KG1 (cell line): ENCODE results near the gene KRT80.
"Not testable (repeated sequence)": the region's sequence is repeated elsewhere in the genome, so short reads cannot be mapped to it uniquely, and the experiment has no call there.

Source experiments
- DNase-seq: peaks from one replicate; lab custom pipeline; 2025; lab: John Stamatoyannopoulos, UW

KRT80 gene

DNA sequence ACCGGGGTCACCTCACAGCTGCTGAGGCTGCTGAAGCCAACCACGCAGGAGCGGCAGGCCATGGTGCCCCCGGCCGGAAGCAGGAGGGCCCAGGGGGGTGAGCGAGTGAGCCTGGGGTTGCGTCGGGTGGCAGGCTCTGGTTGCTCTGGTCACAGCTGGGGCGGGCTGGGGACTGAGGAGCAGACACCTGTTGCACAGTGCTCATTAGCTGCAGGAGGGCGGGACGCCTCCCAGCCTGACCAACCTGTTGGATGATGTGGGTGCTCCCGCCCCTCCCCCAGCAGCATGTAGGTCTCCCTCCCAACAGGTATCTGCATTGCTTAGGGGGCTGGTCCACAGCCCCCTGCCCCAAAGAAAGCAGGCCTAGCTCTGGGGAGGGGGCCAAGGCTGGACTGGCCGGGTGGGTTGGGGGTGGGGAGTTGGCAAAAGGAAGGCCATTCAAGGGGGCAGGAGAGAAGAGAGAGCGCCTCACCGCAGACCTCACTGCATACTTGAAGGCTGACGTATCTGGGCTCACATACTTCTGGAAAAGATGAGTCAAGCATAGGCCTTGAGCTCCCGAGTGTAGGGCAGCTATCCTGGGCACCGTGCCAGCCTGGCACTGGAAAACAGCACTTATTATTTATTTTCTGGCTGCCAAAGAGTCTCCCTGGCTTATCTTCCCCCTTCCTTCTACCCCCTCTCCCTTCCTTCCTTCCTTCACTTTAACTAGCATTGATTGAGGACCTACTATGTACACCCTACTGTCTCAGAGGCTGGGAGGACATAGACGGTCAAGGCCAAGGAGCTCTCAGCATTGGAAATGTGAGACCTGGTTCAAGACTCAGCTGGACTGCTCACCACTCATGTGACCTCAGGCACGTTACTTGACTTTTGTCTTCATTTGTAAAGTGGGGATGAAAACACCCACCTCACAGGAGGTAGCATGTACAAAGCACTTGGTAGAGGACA, at the start of gene KRT80:
KRT80 (minus strand) TSS at position 174 of the 951 bp plus-strand sequence; CDS start at position 62, 112 bp downstream.
- no peak for DNase-seq

DNA sequence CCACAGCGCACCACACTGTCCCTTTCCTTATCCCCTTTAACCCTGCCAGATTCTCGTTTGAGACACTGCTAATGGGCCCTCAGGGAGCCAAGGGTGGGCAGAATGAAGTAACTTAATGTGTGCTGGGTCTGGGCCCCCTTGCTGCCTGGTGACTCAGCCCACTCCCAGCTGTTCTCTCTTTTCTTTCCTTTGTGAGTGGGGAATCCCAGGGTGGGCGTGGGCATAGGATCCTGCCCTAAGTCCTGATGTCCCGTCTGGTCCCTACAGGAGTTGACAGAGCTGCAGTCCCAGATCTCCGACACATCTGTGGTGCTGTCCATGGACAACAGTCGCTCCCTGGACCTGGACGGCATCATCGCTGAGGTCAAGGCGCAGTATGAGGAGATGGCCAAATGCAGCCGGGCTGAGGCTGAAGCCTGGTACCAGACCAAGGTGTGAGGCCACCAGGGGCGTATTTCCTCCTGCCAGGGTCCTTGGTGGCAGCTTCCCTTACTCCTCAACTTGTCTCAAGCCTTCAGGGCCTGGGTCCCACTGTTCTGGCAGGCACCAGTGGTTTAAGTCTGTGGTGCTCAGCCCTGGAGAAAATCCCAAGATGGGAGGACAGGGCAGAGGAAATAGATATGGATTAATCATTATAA, 49.5 kb upstream of the KRT80 start:
- no peak for DNase-seq

DNA sequence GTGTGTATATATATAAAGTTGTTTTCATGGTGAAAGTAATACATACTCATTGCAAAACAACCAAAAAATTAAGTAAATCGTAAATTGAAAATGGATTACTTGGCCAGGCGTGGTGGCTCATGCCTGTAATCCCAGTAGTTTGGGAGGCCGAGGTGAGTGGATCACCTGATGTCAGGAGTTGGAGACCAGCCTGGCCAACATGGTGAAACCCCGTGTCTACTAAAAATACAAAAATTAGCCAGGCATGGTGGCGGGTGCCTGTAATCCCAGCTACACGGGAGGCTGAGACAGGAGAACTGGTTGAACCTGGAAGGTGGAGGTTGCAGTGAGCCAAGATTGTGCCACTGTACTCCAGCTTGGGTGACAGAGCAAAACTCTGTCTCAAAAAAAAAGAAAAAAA, 48.4 kb upstream of the KRT80 start:
- DNase-seq = not testable (repeated sequence)

DNA sequence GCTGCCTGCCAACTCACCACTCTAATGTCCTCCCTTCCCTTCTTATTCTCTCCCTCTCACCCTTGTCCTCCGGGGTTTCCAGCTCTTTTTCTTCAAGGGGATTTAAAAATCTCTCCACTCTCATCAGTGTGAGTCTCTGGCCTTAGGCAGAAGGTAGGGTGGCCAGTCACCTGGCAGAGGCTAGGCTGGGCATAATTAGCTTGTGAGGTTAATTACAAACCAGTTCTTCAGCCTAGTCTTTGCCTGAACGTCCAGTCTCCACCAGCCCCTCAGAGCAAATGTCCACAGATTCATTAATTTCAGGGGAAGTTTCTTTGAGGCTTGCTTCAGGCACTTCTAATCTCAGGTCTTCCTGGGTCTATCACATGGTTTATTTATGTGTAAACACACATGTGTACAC, 48.0 kb upstream of the KRT80 start:
- DNase-seq = no peak

DNA sequence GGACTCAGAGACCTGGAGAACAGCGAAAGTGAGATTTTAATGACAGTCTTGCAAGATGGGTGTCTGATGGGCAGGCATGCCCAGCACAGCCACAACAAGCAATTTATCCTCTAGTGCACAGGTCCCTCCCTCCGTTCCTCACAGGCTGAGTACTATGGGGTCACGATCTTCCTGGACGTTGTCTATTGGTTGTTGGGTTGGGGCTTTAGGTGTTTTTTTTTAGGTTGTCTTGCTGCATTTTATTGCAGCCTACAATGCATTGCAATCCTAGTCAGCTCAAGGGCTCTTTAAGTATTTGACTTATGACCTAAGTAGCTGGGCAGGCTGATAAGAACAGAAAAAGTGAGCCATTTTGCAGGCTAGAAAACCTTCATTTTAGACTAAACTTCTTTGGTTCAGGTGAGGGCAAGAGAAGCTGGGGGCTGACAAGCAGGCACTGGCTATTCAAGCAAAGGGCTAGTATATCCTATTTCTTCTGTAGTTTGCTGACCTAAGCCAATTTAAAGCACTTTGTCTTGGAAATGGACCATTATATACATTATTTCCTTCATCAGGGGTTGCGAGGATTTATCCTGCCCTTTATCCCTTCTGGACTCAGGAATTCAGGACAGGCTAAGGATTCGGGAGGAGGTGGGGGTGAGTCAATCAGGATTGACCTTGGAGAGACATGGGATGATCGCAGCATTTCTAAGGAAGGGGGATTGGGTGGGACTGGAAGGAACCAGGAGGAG, 47.3 kb upstream of the KRT80 start:
- DNase-seq = no peak

DNA sequence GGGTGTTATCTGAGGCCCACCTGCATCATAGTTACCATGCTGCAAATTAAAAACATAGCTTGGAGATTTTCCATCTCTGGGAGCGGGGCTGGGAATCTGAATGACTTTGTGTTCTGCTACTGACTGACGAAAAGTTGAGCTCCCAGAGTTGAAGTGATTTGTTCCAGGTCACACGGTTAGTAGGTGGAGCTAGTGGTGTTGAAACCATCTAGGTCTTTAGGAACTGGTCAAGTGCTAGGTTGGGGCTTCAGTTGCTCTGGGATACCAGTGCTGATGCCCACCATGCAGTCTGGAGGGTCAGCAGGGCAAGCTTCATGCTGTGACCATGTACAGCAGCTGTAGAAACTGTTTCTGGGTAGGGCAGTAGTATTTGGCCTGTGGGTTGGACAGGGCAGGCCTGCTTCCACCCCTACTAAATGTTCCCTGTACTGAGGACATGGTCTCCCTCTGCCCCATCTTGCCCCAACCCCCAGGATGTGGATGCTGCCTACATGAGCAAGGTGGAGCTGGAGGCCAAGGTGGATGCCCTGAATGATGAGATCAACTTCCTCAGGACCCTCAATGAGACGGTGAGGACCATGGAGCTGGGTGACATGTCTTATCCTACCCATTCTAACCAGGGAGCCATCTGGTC, 46.5 kb upstream of the KRT80 start:
- no peak for DNase-seq

DNA sequence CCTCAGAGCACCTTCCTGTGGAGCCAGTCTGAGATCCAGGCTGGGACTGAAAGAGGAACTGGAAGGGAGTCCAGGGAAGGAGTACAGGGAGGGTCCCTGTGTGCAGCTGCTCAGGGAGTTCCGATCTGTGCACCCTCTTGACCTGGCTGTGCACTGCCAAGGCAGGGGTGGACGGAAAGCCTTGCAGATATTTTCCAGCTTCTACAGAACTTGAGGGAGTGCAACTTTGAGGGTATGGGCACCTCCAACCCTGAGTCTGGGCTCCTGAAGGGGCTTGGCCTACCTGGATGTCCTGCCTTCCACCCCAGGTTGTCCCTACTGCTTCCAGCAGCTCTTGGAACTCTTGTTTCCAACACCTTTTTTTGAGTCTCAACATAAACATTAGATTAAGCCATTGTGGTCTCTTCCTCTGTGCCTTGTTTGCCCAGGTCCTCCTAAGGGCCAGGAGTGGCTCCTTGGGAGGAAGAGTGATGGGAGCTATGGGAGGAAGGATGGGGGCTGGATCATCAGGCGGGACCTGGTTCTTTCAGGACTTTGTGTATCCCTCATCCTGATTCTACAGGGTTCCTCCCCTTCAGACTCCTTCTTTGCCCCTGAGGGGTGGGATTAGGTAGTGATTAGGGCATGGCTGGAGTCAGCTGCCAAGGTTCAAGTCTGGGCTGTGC, 44.7 kb upstream of the KRT80 start:
- no peak for DNase-seq

DNA sequence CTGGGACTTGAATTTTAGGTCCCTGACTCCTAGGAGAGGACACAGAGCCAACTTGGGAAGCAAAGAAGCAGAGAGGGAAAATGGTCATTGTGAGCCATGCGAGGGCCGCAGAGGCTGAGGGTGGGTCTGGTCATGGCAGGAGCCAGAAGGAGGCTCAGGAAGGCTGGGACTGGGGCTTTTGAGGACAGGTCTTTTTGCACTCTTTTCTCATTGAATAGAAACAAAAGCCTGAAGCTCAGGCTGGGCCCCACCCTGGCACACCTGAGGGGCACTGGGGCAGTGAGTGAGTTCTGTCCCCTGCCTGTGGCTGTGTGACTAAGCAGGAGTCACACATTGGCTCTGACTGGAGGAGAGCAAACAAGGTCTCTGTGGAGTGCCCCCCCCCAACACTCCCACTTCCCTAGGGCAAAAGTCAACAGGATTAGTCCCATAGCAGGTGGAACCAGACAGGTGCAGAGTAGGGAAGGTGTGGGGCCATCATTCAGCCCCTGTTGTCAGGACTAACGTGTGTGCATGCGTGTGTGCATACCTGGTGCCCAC, 44.1 kb upstream of the KRT80 start:
- DNase-seq = no peak

DNA sequence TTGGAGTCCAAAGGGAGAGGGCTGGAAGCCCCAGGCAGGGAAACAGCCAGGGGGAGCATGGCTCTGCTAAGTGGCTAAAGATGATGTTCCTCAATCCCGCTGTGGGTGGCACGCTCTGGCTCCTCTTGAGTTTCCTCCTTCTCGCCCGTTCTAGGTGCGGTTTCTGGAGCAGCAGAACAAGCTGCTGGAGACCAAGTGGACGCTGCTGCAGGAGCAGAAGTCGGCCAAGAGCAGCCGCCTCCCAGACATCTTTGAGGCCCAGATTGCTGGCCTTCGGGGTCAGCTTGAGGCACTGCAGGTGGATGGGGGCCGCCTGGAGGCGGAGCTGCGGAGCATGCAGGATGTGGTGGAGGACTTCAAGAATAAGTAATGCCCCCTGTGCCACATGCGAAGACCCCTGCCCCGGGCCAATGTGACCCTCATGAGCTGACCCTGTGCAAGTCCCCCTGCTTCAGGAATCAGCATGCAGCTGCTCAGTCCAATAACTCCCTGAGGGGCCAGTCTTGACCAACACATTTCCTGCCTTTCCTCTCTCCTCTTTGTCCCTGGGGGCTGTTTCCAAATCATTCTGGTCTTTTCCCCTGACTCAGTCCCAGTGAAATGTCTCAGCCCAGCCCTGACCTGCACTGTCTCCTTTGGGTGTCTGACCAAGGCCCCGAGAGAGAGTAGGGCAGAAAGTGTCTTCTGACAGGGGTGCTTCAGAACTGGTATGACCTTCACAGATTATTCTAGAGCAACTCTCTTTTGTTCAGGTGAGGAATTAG, 43.4 kb upstream of the KRT80 start:
- DNase-seq = no peak

DNA sequence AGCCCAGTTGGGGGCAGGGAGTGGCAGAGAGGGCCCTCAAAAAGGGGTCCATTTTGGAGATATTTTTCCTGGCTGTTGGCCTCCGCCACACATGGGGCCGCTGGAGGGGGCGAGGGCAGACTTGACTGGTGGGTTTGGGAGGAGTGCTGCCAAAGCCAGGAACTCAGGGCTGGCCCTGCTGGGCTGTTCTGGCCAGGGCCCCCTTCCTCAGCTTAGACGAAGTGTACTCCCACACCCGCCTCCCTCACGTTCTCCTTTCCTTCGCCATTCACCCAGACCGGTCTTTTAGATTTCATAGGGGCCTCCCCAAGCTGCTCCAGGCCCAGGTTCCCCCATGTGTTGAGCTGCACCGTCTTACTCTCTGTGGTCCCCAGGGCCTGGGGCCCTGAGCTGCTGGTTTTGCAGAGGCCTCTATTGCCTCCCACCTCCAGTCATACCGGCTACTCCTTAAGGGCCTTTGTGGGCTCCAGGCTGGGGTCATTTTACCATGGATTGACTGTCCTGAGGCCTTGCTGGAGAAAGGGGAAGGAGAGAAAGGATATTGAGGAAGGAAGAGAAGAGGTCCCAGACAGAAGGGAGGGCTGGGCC, 42.5 kb upstream of the KRT80 start:
- no peak for DNase-seq

DNA sequence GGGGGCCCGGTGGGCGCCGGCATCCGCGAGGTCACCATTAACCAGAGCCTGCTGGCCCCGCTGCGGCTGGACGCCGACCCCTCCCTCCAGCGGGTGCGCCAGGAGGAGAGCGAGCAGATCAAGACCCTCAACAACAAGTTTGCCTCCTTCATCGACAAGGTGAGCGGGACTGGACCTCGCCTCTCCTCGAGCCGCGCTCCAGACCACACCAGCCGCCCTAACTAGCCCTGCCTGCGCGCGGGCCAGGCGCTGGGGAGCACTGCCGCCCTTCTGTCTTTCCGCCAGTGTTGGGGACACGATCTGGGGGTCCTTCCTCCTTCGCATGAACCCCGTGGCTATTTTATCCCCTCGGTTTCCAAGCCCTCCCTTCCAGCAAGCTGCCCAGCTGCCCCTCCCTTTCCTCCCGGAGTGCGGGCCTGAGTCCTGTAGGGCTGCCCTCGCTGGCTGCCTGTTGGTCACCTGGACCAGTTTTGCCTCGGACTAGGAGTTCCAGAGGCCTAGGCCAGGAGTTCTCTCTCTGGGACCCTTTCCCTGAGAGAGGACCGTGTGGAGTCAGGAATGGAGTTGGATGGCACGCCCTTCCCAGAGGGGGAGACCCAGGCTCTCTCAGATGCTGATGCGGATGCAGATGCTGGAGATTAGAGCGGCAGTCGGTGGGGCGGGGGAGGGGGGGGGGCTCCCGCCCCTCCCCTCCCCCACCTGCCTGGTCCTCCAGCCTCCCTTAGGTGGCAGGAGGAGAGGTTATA, 41.8 kb upstream of the KRT80 start:
- no peak for DNase-seq

DNA sequence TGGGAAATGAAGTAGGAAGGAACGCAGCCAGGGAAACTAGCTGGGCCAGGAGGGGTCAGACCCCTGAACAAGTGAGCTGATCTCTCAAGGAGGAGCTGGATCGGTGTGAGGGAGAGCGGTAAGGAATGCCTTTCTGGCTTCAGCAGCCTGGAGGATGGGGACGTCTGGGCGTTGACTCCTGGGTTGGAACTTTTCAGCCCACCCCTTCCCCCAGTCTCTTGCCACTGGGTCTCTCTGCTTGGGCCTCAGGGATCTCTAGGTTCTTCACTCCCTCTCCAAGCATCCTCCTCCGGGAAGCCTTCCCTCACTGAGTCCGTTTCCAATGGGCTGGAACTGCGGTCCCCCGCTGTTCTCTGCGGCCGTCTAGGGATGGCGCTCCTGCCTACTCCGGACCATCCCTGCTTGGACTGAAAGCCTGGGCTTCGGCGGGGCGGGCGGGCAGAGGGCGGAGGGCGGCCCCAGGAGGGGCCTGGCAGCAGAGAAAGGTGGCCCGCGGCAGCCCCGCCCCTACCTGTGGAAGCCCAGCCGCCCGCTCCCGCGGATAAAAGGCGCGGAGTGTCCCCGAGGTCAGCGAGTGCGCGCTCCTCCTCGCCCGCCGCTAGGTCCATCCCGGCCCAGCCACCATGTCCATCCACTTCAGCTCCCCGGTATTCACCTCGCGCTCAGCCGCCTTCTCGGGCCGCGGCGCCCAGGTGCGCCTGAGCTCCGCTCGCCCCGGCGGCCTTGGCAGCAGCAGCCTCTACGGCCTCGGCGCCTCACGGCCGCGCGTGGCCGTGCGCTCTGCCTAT, 41.1 kb upstream of the KRT80 start, which contains the start of gene KRT7:
KRT7 (plus strand) TSS at position 570 of the 788 bp plus-strand sequence; CDS start at position 624, 54 bp downstream.
- no peak for DNase-seq

DNA sequence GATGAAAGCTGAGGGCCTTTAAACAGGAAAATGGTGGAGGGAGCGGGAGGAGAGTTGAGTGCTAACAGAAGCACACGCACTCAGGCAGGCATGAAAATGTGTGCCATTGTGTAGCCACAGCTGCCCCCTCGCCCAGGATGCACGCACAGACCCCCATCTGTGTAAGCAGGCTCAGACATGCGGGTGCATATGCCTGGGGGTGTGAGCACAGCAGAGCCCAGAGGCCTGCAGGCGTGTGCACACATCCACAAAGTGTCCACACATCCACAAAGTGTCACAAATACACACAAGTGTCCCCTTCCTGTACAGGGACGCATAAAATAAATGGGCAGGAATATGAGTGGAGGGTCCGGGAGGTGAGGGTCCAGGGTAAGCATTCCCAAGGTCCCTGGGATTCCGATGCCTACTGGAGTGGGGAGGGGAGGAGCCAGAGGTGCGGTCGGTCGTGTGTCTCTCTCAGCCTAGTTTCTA, 40.4 kb upstream of the KRT80 start:
- DNase-seq = no peak

DNA sequence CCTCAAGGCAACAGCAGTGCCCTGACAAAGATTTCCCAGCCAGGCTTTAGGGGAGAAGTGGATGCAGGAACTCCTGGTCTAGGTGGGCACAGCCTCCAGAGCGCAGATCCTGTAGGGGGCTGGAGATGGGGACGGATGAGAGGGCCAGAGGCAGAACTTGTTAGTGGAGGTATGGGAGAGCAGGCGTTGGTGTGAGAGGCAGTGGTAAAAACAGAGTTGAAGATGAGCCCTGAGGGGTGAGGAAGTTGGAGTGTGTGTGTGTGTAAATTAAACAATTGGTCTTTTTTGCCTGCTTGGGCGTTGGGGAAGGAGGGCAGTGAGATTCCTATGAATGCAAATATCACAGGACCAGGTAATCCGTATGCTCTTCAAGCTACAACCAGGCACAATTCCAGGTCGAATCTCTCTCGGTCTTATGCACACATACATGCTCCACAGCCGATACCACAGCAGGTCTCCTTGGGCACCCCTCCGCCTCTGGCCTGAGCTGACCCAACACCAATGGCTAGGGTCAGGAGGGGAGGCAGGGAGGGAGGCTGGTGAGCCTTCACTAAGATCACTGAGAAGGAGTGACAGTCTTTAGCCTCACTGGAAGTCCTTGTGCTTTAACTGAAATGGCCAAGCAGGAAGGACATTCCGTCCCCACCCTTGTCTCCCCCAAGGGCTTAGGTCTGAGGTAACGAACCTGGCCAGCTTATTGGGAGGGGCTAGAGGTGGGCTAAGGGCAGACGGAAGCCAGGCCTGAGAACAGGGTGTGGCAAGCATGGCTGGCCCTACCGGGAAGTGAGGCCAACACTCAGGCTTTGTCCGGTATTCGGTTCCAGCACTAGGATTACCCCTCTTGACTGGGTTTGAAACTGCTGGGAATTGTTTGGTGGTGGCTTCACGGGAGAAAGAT, 39.7 kb upstream of the KRT80 start:
- no peak for DNase-seq

DNA sequence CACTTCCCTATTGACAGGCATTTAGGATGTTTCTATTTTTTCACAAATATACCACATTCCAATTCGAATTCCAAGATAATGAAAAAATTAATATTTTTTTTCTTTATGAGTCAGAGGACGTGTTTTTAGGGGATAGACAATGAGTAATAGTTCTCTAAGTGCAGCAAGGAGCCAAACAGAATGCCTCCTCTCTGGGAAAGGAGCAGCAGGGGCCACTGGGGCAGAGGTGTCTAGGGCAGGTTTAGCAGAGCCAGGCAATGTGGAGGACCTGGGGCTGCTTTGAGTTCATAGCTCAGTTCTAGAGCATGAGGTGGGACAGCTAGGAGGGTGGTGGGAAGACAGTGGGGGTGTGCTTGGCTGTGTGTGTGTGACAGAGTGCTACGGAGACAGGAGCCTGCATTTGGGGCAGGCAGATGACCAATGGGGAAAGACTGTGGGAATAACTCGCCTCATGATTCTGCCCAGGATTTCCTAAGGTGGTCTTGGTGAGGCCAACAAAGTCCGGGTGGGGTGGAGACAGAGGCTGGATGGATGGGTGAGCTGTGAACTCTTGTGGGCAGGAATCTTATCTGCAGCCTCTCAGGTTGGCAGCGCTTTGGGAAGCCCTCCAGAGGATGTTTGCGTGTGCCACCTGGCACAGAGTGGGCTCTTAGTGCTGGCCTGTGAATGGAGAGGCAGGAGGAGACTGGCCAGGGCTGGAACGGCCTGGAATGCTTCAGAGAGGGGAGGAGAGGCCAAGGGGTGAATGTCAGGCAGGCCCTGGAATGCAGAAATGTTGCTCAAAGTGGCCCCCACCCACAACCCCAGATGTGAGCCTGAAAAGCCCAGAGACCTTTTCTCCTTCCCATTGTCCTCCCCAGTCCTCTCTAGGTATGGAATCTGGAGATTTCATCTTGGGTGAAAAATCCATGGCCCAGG, 38.8 kb upstream of the KRT80 start:
- no peak for DNase-seq

DNA sequence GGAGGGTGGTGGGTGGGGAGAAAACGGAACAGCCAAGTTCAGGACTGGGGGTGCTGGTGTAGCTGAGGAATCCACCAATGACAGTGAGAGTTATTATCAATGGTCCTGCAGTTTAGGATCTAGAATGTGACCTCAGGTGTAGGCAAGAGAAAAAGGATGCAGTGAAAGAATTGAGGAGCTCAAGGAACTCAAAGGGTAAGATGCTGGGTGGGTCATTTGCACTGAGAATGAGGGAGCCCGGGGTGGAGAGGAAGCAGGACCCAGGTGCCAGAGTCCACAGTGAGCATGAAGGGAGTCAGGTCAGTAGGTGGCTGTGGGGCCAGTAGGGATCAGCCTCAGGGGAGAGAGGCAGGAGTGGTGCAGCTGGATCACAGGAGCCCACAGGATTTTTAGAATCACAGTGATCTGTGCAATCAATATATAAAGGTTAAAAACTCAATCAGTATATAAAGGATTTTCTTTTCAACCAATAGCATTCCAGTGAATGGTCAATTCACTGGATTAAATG, 38.1 kb upstream of the KRT80 start:
- no peak for DNase-seq
